HCT116 (cell line): ENCODE measurements around the gene NDUFA3. TPM values are rescaled to one million over a fixed set of nuclear protein-coding genes. Genes with fewer than 3 reads are reported as not detected.

Experiments used
- ATAC-seq: fragments of 200-7000 bp; cut with Tn5 transposase; 2 replicates; pipeline ENCODE4 v1.9.1; 2020; ENCODE audit warnings: mild to moderate bottlenecking, moderate library complexity
- BruUV-seq: library from RNA; stranded (reverse); fragments of 400-500 nt; replicated peaks from 2 replicates; lab custom pipeline; 2021; lab: Mats Ljungman, UMichigan
- CTCF ChIA-PET: fragments of 300-600 bp; sonication (Branson Sonifier 250); formaldehyde crosslinking; loops from one replicate; lab custom pipeline; 2021; ENCODE audit warnings: antibody characterized with exemption; lab: Charles Lee
- POLR2A ChIA-PET: fragments of 300-600, 350-600 bp; sonication (Branson Sonifier 250); formaldehyde crosslinking; loops from one replicate; lab custom pipeline; 2021; ENCODE audit warnings: antibody characterized with exemption; lab: Charles Lee
- RAD21 ChIA-PET, 2 experiments: fragments of 300-600 bp; sonication (Branson Sonifier 250); formaldehyde crosslinking; loops; one replicate each; lab custom pipeline; 2023; ENCODE audit warnings: low total read pairs in 2 of 2; ENCODE audit not compliant: uncharacterized antibody in 2 of 2, unreplicated experiment in 2 of 2, low non-redundant PET in 1 of 2; lab: Charles Lee
- DNase-seq: peaks from one replicate; pipeline ENCODE4 v3.0.0-alpha.2; 2010; ENCODE audit warnings: low read depth, low spot score
- H2AFZ ChIP-seq: fragments of 200-600 bp; shearing (Covaris generic), sonication (generic); 2 replicates; pipeline ENCODE4 v1.6.1; 2017; ENCODE audit warnings: low read depth, mixed run types, mixed read lengths, antibody characterized with exemption, low read length; ENCODE audit not compliant: poor library complexity, severe bottlenecking
- H3K27ac ChIP-seq: 2 replicates; pipeline ENCODE4 v1.5.1; 2012; ENCODE audit warnings: low read depth, low read length
- H3K27me3 ChIP-seq: fragments of 200-600 bp; sonication (generic); 2 replicates; pipeline ENCODE4 v1.6.1; 2016; ENCODE audit warnings: mixed run types, low read length, mixed read lengths; ENCODE audit not compliant: insufficient read depth
- H3K36me3 ChIP-seq, 2 experiments: fragments of 200-500 bp in 1 of 2; fragments of 200-600 bp in 1 of 2; sonication (Bioruptor generic) in 1 of 2; sonication (generic) in 1 of 2; 2 replicates each; pipeline versions ENCODE4 v1.5.1 to v1.6.1; 2014 to 2016; ENCODE audit warnings: low read length in 2 of 2, inconsistent platforms in 1 of 2, mixed read lengths in 1 of 2, mixed run types in 1 of 2; ENCODE audit not compliant: insufficient read depth in 2 of 2, control insufficient read depth in 1 of 2
- H3K4me1 ChIP-seq, 2 experiments: fragments of 200-600 bp in 1 of 2; sonication (generic) in 1 of 2; 2 replicates each; pipeline versions ENCODE4 v1.5.1 to v1.6.1; 2012 to 2017; ENCODE audit warnings: low read length in 2 of 2, inconsistent platforms in 1 of 2, mild to moderate bottlenecking in 1 of 2, mixed read lengths in 1 of 2, mixed run types in 1 of 2, moderate library complexity in 1 of 2; ENCODE audit not compliant: insufficient read depth in 2 of 2, control insufficient read depth in 1 of 2
- H3K4me2 ChIP-seq: fragments of 200-600 bp; sonication (generic); 2 replicates; pipeline ENCODE4 v1.6.1; 2017; ENCODE audit warnings: mixed run types, low read length, mixed read lengths
- H3K4me3 ChIP-seq, 2 experiments: fragments of 200-600 bp in 1 of 2; sonication (generic) in 1 of 2; replicated peaks in 1 of 2; 2 replicates each; pipeline ENCODE4 v1.5.1; 2011 to 2016; ENCODE audit warnings: low read length in 2 of 2, control low read depth in 1 of 2, low read depth in 1 of 2, mild to moderate bottlenecking in 1 of 2, mixed read lengths in 1 of 2, mixed run types in 1 of 2
- H3K79me2 ChIP-seq: fragments of 200-600 bp; sonication (generic); 2 replicates; pipeline ENCODE4 v1.6.1; 2017; ENCODE audit warnings: mild to moderate bottlenecking, mixed run types, low read length, moderate library complexity, mixed read lengths; ENCODE audit not compliant: insufficient read depth
- H3K9ac ChIP-seq: fragments of 200-600 bp; sonication (generic); 2 replicates; pipeline ENCODE4 v1.6.1; 2016; ENCODE audit warnings: low read length, mixed read lengths
- H3K9me2 ChIP-seq: fragments of 200-600 bp; sonication (generic), shearing (Covaris generic); 2 replicates; pipeline ENCODE4 v1.6.1; 2017; ENCODE audit warnings: mixed run types, mild to moderate bottlenecking, moderate library complexity; ENCODE audit not compliant: insufficient read depth
- H3K9me3 ChIP-seq, 2 experiments: fragments of 200-500 bp in 1 of 2; fragments of 200-600 bp in 1 of 2; sonication (Bioruptor generic) in 1 of 2; sonication (generic) in 1 of 2; 2 replicates each; pipeline ENCODE4 v1.6.1; 2014 to 2017; ENCODE audit warnings: low read length in 2 of 2, mixed read lengths in 2 of 2, inconsistent platforms in 1 of 2, low read depth in 1 of 2, mild to moderate bottlenecking in 1 of 2, mixed run types in 1 of 2, moderate library complexity in 1 of 2; ENCODE audit not compliant: control insufficient read depth in 1 of 2, insufficient read depth in 1 of 2
- H4K20me1 ChIP-seq: fragments of 200-600 bp; sonication (generic), shearing (Covaris generic); 2 replicates; pipeline ENCODE4 v1.6.1; 2017; ENCODE audit warnings: mixed run types, mild to moderate bottlenecking, moderate library complexity; ENCODE audit not compliant: insufficient read depth
- ATF3 ChIP-seq: IDR thresholded peaks from 2 replicates; pipeline ENCODE4 v1.6.1; 2012
- CBX3 ChIP-seq: IDR thresholded peaks from 2 replicates; pipeline ENCODE4 v1.6.1; 2012; ENCODE audit warnings: low read depth
- ELF1 ChIP-seq: IDR thresholded peaks from 2 replicates; pipeline ENCODE4 v1.6.1; 2012; ENCODE audit warnings: low read depth, borderline replicate concordance
- FOSL1 ChIP-seq: IDR thresholded peaks from 2 replicates; pipeline ENCODE4 v1.6.1; 2012; ENCODE audit warnings: low read depth
- JUND ChIP-seq: IDR thresholded peaks from 2 replicates; pipeline ENCODE4 v1.6.1; 2012
- MAX ChIP-seq: IDR thresholded peaks from 2 replicates; pipeline ENCODE4 v1.6.1; 2012
- SIN3A ChIP-seq: IDR thresholded peaks from 2 replicates; pipeline ENCODE4 v1.6.1; 2012; ENCODE audit warnings: low read depth
- SP1 ChIP-seq: IDR thresholded peaks from 2 replicates; pipeline ENCODE4 v1.6.1; 2012; ENCODE audit warnings: low read depth
- SRF ChIP-seq: IDR thresholded peaks from 2 replicates; pipeline ENCODE4 v1.6.1; 2012; ENCODE audit warnings: low read depth
- YY1 ChIP-seq: IDR thresholded peaks from 2 replicates; pipeline ENCODE4 v1.6.1; 2011; ENCODE audit warnings: low read length, low read depth, moderate library complexity, mild to moderate bottlenecking; ENCODE audit not compliant: insufficient replicate concordance; ENCODE audit errors: extremely low read depth
- ZBTB33 ChIP-seq: IDR thresholded peaks from 2 replicates; pipeline ENCODE4 v1.6.1; 2011; ENCODE audit warnings: mild to moderate bottlenecking, low read length, moderate library complexity; ENCODE audit not compliant: insufficient replicate concordance; ENCODE audit errors: extremely low read depth
- ZFX ChIP-seq: fragments of 450-650 bp; IDR thresholded peaks from 2 replicates; pipeline ENCODE4 v1.6.1; 2017
- intact Hi-C: fragments of 100-400 bp; cut with micrococcal nuclease; formaldehyde crosslinking; loops from 2 replicates; pipeline ENCODE4 v1.10.0; 2022
- total RNA-seq: library from RNA; stranded (reverse); gene quantifications from one replicate; pipeline ENCODE4 v1.2.1, GENCODE V29; 2021; ENCODE audit not compliant: unreplicated experiment

Gene NDUFA3
- total RNA-seq, 1 experiment from 2014 or later = 149 TPM

GRCh38 chr19:54104998-54105715 is 2.5 kb downstream of the NDUFA3 start:
- ChIA-PET CTCF (no interaction called here), RAD21 (no interaction called here), POLR2A (interaction anchor here (1.5 kb wide), 1 partner anchor 10 kb away, joined by 3 read pairs; no protein-coding TSS in a partner anchor)
- Histone ChIP-seq H3K4me2 (no peak overlapping the region), H3K27me3 (no peaks in the 10 kb centered on the region), H3K9me2 (no peaks in the 10 kb centered on the region), H3K4me3 (no peak overlapping the region), H3K27ac (no peak overlapping the region), H4K20me1 (no peaks in the 10 kb centered on the region), H3K4me1 (peaks cover 0 to 5% of the 10 kb centered on the region in 2 experiments; a peak in 1 of 4 replicates), H3K9ac (no peak overlapping the region), H3K9me3 (no peaks in the 10 kb centered on the region), H2AFZ (no peak overlapping the region), H3K79me2 (peaks cover 34% of the 10 kb centered on the region), H3K36me3 (peaks cover 24 to 28% of the 10 kb centered on the region in 2 experiments; a peak in 3 of 4 replicates)
- no peak for ATAC-seq
- no peak for DNase-seq
- TF ChIP-seq SRF = no peak
- no peak for TF ChIP-seq SP1
- TF ChIP-seq JUND = no peak
- TF ChIP-seq ELF1 = no peak
- TF ChIP-seq ATF3 = no peak
- no peak for TF ChIP-seq ZBTB33
- TF ChIP-seq CBX3 = no peak
- no peak for TF ChIP-seq YY1
- TF ChIP-seq SIN3A = no peak
- no peak for TF ChIP-seq MAX
- TF ChIP-seq FOSL1 = no peak
- no peak for TF ChIP-seq ZFX
- no TSS peak for BruUV-seq
- intact Hi-C loops = no loop called here
